RPMI8226 (cell line): ENCODE measurements around the gene DIAPH1.

Experiments
- DNase-seq: peaks from one replicate; pipeline ENCODE4 v3.0.0-alpha.2; 2015

Gene DIAPH1

GRCh38 chr5:141559461-141559860, 59.3 kb downstream of the DIAPH1 start:
- DNase-seq, result no peak

- DNase-seq, result no peak
Observed at GRCh38 chr5:141558150-141558549, 60.6 kb downstream of the DIAPH1 start.

- DNase-seq, result peak; percentile 60
Observed at GRCh38 chr5:141557681-141558136, 61.1 kb downstream of the DIAPH1 start.

GRCh38 chr5:141547921-141548320, 70.9 kb downstream of the DIAPH1 start:
- DNase-seq, result no peak

- no peak for DNase-seq
Observed at GRCh38 chr5:141547488-141547887, 71.3 kb downstream of the DIAPH1 start.

GRCh38 chr5:141543053-141543452, 75.7 kb downstream of the DIAPH1 start:
- DNase-seq, result no peak

GRCh38 chr5:141534492-141535213, 84.1 kb downstream of the DIAPH1 start:
- no peak for DNase-seq

GRCh38 chr5:141533897-141534296, 84.9 kb downstream of the DIAPH1 start:
- no peak for DNase-seq

GRCh38 chr5:141532726-141533125, 86.1 kb downstream of the DIAPH1 start:
- no peak for DNase-seq

- no peak for DNase-seq
Observed at GRCh38 chr5:141529873-141530272, 88.9 kb downstream of the DIAPH1 start.

GRCh38 chr5:141529002-141529401, 89.8 kb downstream of the DIAPH1 start:
- DNase-seq, result no peak

GRCh38 chr5:141528291-141528984, 90.4 kb downstream of the DIAPH1 start:
- DNase-seq, result no peak

- no peak for DNase-seq
Observed at GRCh38 chr5:141527426-141527825, 91.4 kb downstream of the DIAPH1 start.

- no peak for DNase-seq
Observed at GRCh38 chr5:141525653-141526052, 93.1 kb downstream of the DIAPH1 start.

GRCh38 chr5:141524604-141525597, 93.9 kb downstream of the DIAPH1 start:
- DNase-seq, result peak; percentile 77

GRCh38 chr5:141523991-141524390, 94.8 kb downstream of the DIAPH1 start:
- no peak for DNase-seq

GRCh38 chr5:141522301-141522700, 96.5 kb downstream of the DIAPH1 start:
- no peak for DNase-seq

- no peak for DNase-seq
Observed at GRCh38 chr5:141521244-141521781, 97.5 kb downstream of the DIAPH1 start.

GRCh38 chr5:141519605-141520565, 98.9 kb downstream of the DIAPH1 start:
- DNase-seq, result no peak

- no peak for DNase-seq
Observed at GRCh38 chr5:141518618-141519015, 100.2 kb downstream of the DIAPH1 start.

GRCh38 chr5:141517880-141518617, 100.8 kb downstream of the DIAPH1 start:
- DNase-seq, result no peak
